ENCODE measurements around the gene PAOX. TPM values are rescaled to one million over a fixed set of nuclear protein-coding genes. Genes with fewer than 3 reads are reported as not detected.

PAOX gene
- total and polyA plus RNA-seq, 2 of the 4 experiments (the other 2 are of a cell fraction) = 3.8 to 4.5 TPM

DNA sequence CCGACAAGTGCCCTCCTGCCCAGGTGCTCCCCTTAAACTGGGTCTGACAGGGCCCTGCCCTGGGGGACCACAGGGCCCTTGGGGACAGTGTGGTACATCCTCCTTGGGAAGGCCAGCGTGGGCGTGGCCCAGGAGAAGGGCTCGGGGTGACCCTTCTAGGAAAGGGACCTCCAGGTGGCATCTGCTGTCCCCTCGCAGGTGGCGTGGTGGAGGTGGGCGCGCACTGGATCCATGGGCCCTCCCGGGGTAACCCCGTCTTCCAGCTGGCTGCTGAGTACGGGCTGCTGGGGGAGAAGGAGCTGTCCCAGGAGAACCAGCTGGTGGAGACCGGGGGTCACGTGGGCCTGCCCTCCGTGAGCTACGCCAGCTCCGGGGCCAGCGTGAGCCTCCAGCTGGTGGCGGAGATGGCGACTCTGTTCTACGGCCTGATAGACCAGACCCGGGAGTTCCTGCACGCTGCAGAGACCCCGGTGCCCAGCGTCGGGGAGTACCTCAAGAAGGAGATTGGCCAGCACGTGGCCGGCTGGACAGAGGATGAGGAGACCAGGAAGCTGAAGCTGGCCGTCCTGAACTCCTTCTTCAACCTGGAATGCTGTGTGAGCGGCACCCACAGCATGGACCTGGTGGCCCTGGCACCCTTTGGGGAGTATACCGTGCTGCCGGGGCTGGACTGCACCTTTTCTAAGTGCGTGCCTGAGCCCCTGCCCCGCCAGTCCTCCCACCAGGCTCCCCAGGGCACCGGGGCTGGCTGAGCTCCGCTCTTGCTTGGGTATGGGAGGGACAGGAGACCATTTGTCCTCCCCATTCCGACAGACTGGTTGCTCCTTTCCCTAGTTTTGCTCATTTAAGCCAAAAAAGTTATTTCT is 972 bp downstream of the PAOX start:
- TF ChIP-seq RFX5 (IDR thresholded peaks at IDR 0.05; ENCODE audit: low read depth, low read length) = no peak
- TF ChIP-seq, protein P1, sequence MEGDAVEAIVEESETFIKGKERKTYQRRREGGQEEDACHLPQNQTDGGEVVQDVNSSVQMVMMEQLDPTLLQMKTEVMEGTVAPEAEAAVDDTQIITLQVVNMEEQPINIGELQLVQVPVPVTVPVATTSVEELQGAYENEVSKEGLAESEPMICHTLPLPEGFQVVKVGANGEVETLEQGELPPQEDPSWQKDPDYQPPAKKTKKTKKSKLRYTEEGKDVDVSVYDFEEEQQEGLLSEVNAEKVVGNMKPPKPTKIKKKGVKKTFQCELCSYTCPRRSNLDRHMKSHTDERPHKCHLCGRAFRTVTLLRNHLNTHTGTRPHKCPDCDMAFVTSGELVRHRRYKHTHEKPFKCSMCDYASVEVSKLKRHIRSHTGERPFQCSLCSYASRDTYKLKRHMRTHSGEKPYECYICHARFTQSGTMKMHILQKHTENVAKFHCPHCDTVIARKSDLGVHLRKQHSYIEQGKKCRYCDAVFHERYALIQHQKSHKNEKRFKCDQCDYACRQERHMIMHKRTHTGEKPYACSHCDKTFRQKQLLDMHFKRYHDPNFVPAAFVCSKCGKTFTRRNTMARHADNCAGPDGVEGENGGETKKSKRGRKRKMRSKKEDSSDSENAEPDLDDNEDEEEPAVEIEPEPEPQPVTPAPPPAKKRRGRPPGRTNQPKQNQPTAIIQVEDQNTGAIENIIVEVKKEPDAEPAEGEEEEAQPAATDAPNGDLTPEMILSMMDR (conservative IDR thresholded peaks at IDR 0.05; ENCODE audit: low read depth, low read length) = no peak
- TF ChIP-seq POLR2A (IDR thresholded peaks at IDR 0.05; ENCODE audit: low read depth, low read length) = no peak
- no peak for TF ChIP-seq NFE2L2 (IDR thresholded peaks at IDR 0.05; ENCODE audit: low read depth, low read length)
- no peak for TF ChIP-seq FOS (IDR thresholded peaks at IDR 0.05; ENCODE audit: low read depth, low read length)
- TF ChIP-seq MAFK (IDR thresholded peaks at IDR 0.05; ENCODE audit: low read depth, low read length) = no peak
- no peak for TF ChIP-seq CEBPB (IDR thresholded peaks at IDR 0.05; ENCODE audit: low read depth, low read length)
- no peaks in the 10 kb centered on the region for H4K20me1 ChIP-seq (ENCODE audit: insufficient read depth, low read length)
- H4K5ac ChIP-seq (ENCODE audit: low read depth, low read length) = no peak overlapping the region
- H3K79me1 ChIP-seq (ENCODE audit: low read depth in 1 of 2, low read length in 2 of 2) = peaks cover 0 to 10% of the 10 kb centered on the region in 2 experiments; a peak in 3 of 4 replicates
- BruUV-seq (replicated peaks) = no TSS peak
- 94% methylated on average over 17 of the region's 36 CpGs; no CpG with 5 or more reads in 1 of the 2 experiments for WGBS, 2 experiments (ENCODE audit: extremely low coverage in 2 of 2, insufficient read length in 1 of 2)
- H2AK9ac ChIP-seq (replicated peaks; ENCODE audit: low read depth, low read length, poor library complexity) = peak overlapping the region; percentile 86
- H4K91ac ChIP-seq (ENCODE audit: insufficient read depth, low read depth, low read length) = no peak overlapping the region
- no peak overlapping the region for H2BK120ac ChIP-seq (ENCODE audit: low read depth, low read length)
- H3K9ac ChIP-seq (ENCODE audit: low read depth, low read length) = peak overlapping the region; percentile 31; the same call in 1 of the 2 replicates
- CTCF ChIA-PET = no interaction called here
- intact Hi-C loops (cut with micrococcal nuclease) = loop anchor here (10.0 kb wide), 1 partner anchor 55 kb away; no protein-coding TSS in a partner anchor
- H2AK5ac ChIP-seq (ENCODE audit: low read depth, low read length) = peak overlapping the region; percentile 49
- H2BK15ac ChIP-seq (ENCODE audit: low read depth, low read length) = no peak overlapping the region
- H4K8ac ChIP-seq (ENCODE audit: low read depth in 2 of 2, low read length in 2 of 2) = peak overlapping the region in 1 of 2 experiments; percentile 25; a peak in 1 of 4 replicates
- no peak overlapping the region for H2BK20ac ChIP-seq (ENCODE audit: low read depth, low read length)
- no peak overlapping the region for H3K14ac ChIP-seq (replicated peaks; ENCODE audit: low read depth, low read length)
- no peaks in the 10 kb centered on the region for H3K9me3 ChIP-seq (ENCODE audit: control insufficient read depth, insufficient read depth, low read length)
- H3K27ac ChIP-seq (ENCODE audit: insufficient read depth, low read length) = peak overlapping the region; percentile 1; the same call in 1 of the 2 replicates
- no peak overlapping the region for H3K4ac ChIP-seq (ENCODE audit: low read depth, low read length)
- peak overlapping the region; percentile 93 for H3K4me3 ChIP-seq (ENCODE audit: insufficient read depth, low read depth, low read length)
- dilution Hi-C loops (cut with HindIII; ENCODE audit: low sequenced_read_pairs, unreplicated experiment) = no loop called here
- ATAC-seq (ENCODE audit: low read depth) (no peak), DNase-seq (no peak)
- POLR2A ChIA-PET (ENCODE audit: unreplicated experiment) = no interaction called here
- H3K27me3 ChIP-seq (ENCODE audit: control insufficient read depth, insufficient read depth, low read length) = no peaks in the 10 kb centered on the region
- H3K36me3 ChIP-seq (ENCODE audit: control insufficient read depth, insufficient read depth, low read length) = peaks cover 5% of the 10 kb centered on the region
- H3K23ac ChIP-seq (ENCODE audit: low read depth, low read length) = no peak overlapping the region
- no peak overlapping the region for H2BK5ac ChIP-seq (ENCODE audit: low read depth, low read length, poor library complexity, severe bottlenecking)
- in situ Hi-C loops (cut with MboI; ENCODE audit: low sequenced_read_pairs) = no loop called here
- no peak overlapping the region for H3K56ac ChIP-seq (ENCODE audit: extremely low read depth, insufficient read depth, low read length)
- no peak overlapping the region for H3K18ac ChIP-seq (ENCODE audit: low read depth, low read length)
- H3K4me2 ChIP-seq (ENCODE audit: low read depth, low read length) = peak overlapping the region; percentile 52
- H3K4me1 ChIP-seq (ENCODE audit: control insufficient read depth, insufficient read depth, low read length) = peaks cover 5% of the 10 kb centered on the region
- H2AFZ ChIP-seq (replicated peaks; ENCODE audit: low read length, poor library complexity) = peak overlapping the region; percentile 96
- H3K9me1 ChIP-seq (ENCODE audit: insufficient read depth, low read length) = peaks cover 8% of the 10 kb centered on the region; the same call in 1 of the 2 replicates
